Activated naive CD4-positive, alpha-beta T cell treated with anti-CD3 and anti-CD28 coated beads for 36 hours (primary cell): ENCODE results near the gene PRKCB. TPM values are rescaled to one million over a fixed set of nuclear protein-coding genes. Genes with fewer than 3 reads are reported as not detected.

Experiments
- CTCF ChIA-PET: fragments of 350-600 bp; sonication (Branson Sonifier 250); formaldehyde crosslinking; loops from one replicate; lab custom pipeline; 2021; ENCODE audit warnings: antibody characterized with exemption; lab: Charles Lee
- DNase-seq: peaks from one replicate; pipeline ENCODE4 v3.0.0-alpha.2; 2020
- H3K27ac Mint-ChIP-seq: one replicate; pipeline ENCODE4 v1.8.0; 2021; ENCODE audit warnings: mild to moderate bottlenecking, mixed read lengths
- H3K27me3 Mint-ChIP-seq: one replicate; pipeline ENCODE4 v1.8.0; 2021; ENCODE audit warnings: low read depth, mixed read lengths
- H3K36me3 Mint-ChIP-seq: one replicate; pipeline ENCODE4 v1.8.0; 2021; ENCODE audit warnings: low read depth, mixed read lengths
- H3K4me1 Mint-ChIP-seq: one replicate; pipeline ENCODE4 v1.8.0; 2021; ENCODE audit warnings: low read depth, mixed read lengths
- H3K4me3 Mint-ChIP-seq: one replicate; pipeline ENCODE4 v1.8.0; 2021; ENCODE audit warnings: mild to moderate bottlenecking, moderate library complexity, mixed read lengths
- H3K9me3 Mint-ChIP-seq: one replicate; pipeline ENCODE4 v1.8.0; 2021; ENCODE audit warnings: mixed read lengths
- intact Hi-C: fragments of 100-400 bp; cut with micrococcal nuclease; formaldehyde crosslinking; loops from one replicate; pipeline ENCODE4 v1.15.1; 2023
- total RNA-seq, 2 experiments: library from RNA; stranded (reverse); gene quantifications; one replicate each; pipeline ENCODE4 v1.2.3, GENCODE V29; 2021

The PRKCB gene
- total RNA-seq, 2 experiments from 2014 or later: 37.1 to 38.9 TPM

DNA sequence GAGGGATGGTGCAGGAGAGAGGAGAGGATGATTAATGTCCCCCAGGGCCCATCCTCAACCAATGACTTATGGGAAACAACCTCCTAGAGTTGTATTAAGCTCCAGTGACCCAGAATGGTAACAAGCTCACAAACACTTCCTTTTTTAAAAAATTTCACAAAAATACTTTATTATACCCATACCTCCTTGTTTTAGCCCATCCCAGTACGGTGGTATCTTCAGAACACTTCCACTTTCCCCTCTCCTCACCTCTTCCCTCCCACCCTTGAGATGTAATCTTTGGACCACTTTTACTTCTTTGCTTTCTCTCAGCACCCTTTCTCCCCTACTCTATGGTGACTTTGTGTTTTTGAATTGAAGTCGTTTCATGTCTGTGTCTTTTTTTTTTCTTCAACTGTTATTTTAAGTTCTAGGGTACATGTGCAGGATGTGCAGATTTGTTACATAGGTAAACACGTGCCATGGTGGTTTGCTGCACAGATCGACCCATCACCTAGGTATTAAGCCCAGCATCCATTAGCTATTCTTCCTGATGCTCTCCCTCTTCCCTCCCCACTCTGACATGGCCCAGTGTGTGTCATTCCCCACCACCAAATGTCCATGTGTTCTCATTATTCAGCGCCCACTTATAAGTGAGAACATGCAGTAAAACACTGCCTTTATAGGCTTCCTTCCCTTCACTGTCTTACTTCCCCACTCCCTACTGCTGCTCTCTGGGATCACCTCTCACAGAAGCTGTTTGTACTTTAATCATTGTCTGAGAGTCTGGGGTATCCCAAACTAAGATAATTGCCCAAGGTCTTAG, 124.5 kb downstream of the PRKCB start:
- peak overlapping the region; percentile 66 for H3K4me3 Mint-ChIP-seq
- CTCF ChIA-PET: interaction anchor here (0.6 to 2.5 kb wide), 6 partner anchors 11 to 282 kb away, joined by 3 to 8 read pairs (median 3); no protein-coding TSS in a partner anchor
- intact Hi-C loops: loop anchor here (5.0 kb wide), 1 partner anchor 158 kb away; no protein-coding TSS in a partner anchor
- H3K27ac Mint-ChIP-seq: peak overlapping the region; percentile 81
- peaks cover 66% of the 10 kb centered on the region for H3K4me1 Mint-ChIP-seq
- H3K36me3 Mint-ChIP-seq: peaks cover 3% of the 10 kb centered on the region
- no peak for DNase-seq
- no peaks in the 10 kb centered on the region for H3K9me3 Mint-ChIP-seq
- no peaks in the 10 kb centered on the region for H3K27me3 Mint-ChIP-seq

DNA sequence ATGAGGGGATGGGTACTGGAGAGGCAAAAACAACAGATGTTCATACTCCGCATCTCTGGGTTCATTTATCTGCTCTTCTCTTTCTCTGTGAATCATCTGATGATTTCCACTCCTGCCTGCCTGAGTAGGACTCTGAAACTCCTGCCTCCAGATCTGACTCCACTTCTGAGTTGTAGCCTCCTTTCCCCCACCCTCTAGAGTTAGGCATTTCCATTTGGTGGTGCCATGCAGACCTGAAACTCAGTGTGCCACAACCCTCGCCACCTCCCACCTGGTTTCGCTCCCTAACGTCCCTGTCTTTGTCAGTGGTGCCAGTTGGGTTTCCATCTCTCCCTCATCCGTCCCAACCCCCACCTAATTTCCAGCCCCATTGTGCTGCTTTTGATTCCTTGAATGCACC, 126.2 kb downstream of the PRKCB start:
- peak; percentile 67 for DNase-seq
- H3K9me3 Mint-ChIP-seq: no peaks in the 10 kb centered on the region
- no peaks in the 10 kb centered on the region for H3K27me3 Mint-ChIP-seq
- H3K4me3 Mint-ChIP-seq: no peak overlapping the region
- CTCF ChIA-PET: interaction anchor here (1.1 kb wide), 1 partner anchor 158 kb away, joined by 3 read pairs; no protein-coding TSS in a partner anchor
- peaks cover 5% of the 10 kb centered on the region for H3K36me3 Mint-ChIP-seq
- intact Hi-C loops: loop anchor here (1.0 to 5.0 kb wide), 3 partner anchors 13 to 160 kb away; no protein-coding TSS in a partner anchor
- peaks cover 69% of the 10 kb centered on the region for H3K4me1 Mint-ChIP-seq
- H3K27ac Mint-ChIP-seq: peak overlapping the region; percentile 28

DNA sequence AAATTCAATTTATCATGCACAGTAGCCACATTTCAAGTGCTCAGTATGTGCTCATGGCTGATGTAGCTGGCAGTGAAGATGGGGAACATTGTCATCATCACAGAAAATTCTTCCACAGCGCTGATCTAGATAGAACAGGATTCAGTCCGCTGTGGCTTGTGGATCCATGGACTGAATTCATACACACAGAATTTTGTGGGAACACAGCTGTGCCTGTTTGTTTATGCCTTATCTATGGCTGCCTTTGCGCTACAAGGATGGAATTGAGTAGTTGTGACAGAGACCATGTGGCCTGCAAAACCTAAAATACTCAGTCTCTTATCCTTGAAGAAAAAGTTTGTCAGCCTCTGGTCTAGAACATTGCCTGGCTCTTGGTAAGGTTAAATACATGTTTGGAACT, 128.4 kb downstream of the PRKCB start:
- Mint-ChIP-seq H3K9me3 (no peaks in the 10 kb centered on the region), H3K27ac (no peak overlapping the region), H3K27me3 (no peaks in the 10 kb centered on the region), H3K4me3 (no peak overlapping the region), H3K36me3 (peaks cover 5% of the 10 kb centered on the region), H3K4me1 (peaks cover 67% of the 10 kb centered on the region)
- CTCF ChIA-PET: interaction anchor here (1.4 kb wide), 1 partner anchor 47 kb away, joined by 3 read pairs; no protein-coding TSS in a partner anchor
- DNase-seq: no peak
- intact Hi-C loops: loop anchor here (5.0 kb wide), 1 partner anchor 162 kb away; no protein-coding TSS in a partner anchor

DNA sequence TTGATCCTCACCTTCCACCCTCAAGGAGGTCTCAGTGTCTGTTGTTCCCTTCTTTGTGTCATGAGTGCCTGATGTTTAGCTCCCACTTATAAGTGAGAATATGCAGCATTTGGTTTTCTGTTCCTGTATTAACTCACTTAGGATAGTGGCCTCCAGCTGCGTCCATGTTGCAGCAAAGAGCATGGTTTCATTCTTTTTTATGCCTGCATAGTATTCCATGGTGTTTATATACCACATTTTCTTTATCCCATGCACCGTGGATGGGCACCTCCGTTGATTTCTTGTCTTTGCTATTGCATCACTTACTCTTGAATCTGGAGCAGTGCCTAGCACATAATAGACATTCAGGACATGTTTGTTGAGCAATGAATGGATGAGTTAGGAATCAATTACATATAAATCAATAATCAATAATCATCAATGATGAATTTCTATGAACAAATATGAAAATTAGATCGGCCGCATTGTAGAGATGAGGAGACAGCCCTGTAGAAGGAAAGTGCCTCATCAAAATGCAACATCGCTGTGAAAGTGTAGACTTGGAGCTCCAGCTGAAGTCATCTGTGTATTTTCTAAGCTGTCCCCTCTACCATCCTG, 129.5 kb downstream of the PRKCB start:
- H3K36me3 Mint-ChIP-seq: peaks cover 5% of the 10 kb centered on the region

DNA sequence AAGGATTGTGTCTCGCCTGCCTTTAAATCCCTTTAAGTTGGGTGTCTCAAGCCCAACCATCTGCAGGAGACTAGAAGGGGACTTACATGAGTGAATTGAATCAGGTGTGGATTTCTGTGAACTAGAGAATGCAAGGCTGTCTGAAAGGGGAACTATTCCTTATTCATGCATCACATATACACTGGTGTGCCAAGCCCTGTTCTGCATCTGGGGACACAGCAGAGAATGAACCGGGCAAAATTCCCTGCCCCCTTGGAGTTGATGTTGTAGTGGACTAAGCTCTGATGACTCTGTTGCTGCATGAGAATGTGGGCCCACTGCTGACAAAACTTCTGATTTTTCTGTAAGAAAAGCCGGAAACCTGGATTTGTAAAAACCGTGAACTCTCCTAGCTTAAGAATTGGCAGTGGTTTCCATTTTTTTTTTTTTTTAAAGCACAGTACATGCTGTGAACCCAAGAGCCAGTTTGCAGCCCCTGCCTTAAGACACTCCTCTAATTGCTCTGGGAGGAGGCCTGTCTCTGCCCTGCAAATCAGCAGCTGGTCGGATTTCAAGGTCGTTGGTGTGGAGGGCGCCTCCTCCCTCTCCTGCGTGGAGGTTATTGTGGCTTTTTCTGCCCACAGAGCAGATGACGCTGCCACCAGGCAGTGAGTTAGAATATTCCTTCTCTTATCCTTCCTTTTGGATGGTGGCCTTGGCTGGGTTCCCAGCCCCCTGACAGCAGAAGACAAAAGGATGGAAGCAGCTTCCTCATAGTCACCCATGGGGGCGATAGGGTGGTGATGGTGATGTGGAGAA, 131.0 kb downstream of the PRKCB start:
- Mint-ChIP-seq H3K4me1 (peaks cover 63% of the 10 kb centered on the region), H3K4me3 (no peak overlapping the region), H3K27me3 (no peaks in the 10 kb centered on the region), H3K27ac (no peak overlapping the region), H3K9me3 (no peaks in the 10 kb centered on the region), H3K36me3 (peaks cover 6% of the 10 kb centered on the region)
- DNase-seq: no peak
- intact Hi-C loops: no loop called here
- CTCF ChIA-PET: interaction anchor here (0.6 to 1.1 kb wide), 4 partner anchors 37 to 162 kb away, joined by 3 read pairs; no protein-coding TSS in a partner anchor

More for the DNA sequence above, 129.5 kb downstream of the PRKCB start:
- CTCF ChIA-PET: interaction anchor here (0.6 to 0.9 kb wide), 3 partner anchors 45 to 159 kb away, joined by 3 to 4 read pairs (median 3); no protein-coding TSS in a partner anchor
- no peaks in the 10 kb centered on the region for H3K27me3 Mint-ChIP-seq
- no peaks in the 10 kb centered on the region for H3K9me3 Mint-ChIP-seq
- intact Hi-C loops: no loop called here
- no peak overlapping the region for H3K27ac Mint-ChIP-seq
- no peak for DNase-seq
- H3K4me1 Mint-ChIP-seq: peaks cover 67% of the 10 kb centered on the region
- no peak overlapping the region for H3K4me3 Mint-ChIP-seq

DNA sequence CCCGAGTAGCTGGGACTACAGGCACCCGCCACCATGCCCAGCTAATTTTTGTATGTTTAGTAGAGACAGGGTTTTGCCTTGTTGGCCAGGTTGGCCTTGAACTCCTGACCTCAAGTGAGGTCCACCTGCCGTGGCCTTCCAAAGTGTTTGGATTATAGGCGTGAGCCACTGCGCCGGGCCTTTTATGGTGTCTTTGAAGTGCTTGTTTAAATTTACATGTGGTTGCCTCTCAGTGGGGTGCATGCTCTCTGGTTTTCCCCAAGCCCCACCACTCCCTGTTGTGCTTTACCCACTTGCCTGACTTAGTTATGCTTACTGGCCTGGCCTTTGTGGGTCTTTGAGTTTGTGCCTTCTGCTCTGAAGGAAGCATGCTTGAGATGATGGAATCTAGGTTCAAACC, 132.0 kb downstream of the PRKCB start:
- CTCF ChIA-PET: interaction anchor here (1.1 kb wide), 1 partner anchor 45 kb away, joined by 3 read pairs; no protein-coding TSS in a partner anchor
- intact Hi-C loops: no loop called here
- Mint-ChIP-seq H3K27me3 (no peaks in the 10 kb centered on the region), H3K4me3 (no peak overlapping the region), H3K27ac (no peak overlapping the region), H3K4me1 (peaks cover 61% of the 10 kb centered on the region), H3K36me3 (peaks cover 8% of the 10 kb centered on the region), H3K9me3 (no peaks in the 10 kb centered on the region)
- DNase-seq: no peak

DNA sequence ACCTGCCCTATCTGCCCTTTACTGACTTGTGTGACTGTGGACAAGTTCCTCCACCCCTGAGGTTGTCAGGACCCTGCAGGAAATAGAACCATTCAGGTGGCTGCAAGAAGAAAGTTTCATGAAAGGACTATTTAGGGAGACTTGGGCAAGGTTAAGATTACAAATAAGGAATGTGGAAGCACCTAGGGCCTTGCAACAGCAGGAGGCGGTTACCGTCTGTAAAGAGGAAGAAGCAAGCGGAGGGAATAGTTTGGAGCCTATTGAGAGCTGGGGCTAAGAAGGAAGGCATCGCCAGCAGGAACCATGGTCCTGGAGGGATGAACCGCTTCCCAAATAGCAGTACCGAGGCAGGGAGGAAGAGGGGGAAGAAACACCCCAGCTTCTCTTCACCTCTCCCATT, 132.4 kb downstream of the PRKCB start:
- peaks cover 8% of the 10 kb centered on the region for H3K36me3 Mint-ChIP-seq
- no peak for DNase-seq
- H3K4me3 Mint-ChIP-seq: no peak overlapping the region
- no peaks in the 10 kb centered on the region for H3K9me3 Mint-ChIP-seq
- peaks cover 58% of the 10 kb centered on the region for H3K4me1 Mint-ChIP-seq
- CTCF ChIA-PET: interaction anchor here (0.7 to 1.4 kb wide), 2 partner anchors 15 to 54 kb away, joined by 3 to 7 read pairs; no protein-coding TSS in a partner anchor
- no peaks in the 10 kb centered on the region for H3K27me3 Mint-ChIP-seq
- no peak overlapping the region for H3K27ac Mint-ChIP-seq
- intact Hi-C loops: no loop called here

DNA sequence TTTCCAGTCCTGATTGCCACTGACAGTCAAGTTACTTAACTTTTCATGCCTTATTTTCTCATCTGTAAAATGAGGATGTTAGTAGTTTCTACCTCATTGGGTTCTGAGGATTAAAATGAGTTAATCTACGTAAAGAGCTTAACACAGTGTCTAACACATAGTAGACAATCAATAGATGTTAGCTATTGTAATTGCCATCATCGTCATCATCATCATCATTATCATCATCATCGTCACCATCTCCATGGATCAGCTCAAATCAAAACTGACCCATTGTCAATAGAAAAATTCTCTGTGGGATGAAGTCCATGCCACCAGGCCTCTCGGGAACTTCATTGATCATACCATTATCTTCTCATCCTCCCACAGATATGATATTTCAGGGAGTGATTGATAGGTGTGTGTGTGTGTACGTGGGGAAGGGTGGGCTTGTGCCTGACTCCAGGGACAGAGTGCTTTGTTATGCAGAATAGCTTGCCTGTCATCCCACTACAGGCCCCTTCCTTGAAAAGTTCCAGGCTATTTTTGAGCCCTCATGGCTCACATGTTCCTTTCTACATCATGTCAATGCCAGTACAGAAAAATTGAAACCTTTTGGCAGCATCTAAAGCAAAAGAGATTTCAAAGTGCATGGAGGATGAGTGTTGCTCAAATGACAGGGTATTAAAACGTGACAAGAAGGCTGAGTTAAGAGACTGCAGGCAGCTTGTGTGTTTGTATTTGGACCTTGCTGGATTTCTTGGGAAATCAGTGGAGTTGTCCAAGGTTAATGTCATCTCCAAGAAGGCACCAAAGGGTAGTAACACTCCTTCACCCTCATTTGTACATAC, 133.9 kb downstream of the PRKCB start:
- CTCF ChIA-PET: interaction anchor here (1.4 to 2.7 kb wide), 2 partner anchors 13 to 166 kb away, joined by 3 to 9 read pairs; no protein-coding TSS in a partner anchor
- H3K27me3 Mint-ChIP-seq: no peaks in the 10 kb centered on the region
- H3K4me1 Mint-ChIP-seq: peaks cover 64% of the 10 kb centered on the region
- no peak overlapping the region for H3K4me3 Mint-ChIP-seq
- intact Hi-C loops: no loop called here
- peaks cover 8% of the 10 kb centered on the region for H3K36me3 Mint-ChIP-seq
- no peaks in the 10 kb centered on the region for H3K9me3 Mint-ChIP-seq
- H3K27ac Mint-ChIP-seq: no peak overlapping the region
- DNase-seq: no peak

DNA sequence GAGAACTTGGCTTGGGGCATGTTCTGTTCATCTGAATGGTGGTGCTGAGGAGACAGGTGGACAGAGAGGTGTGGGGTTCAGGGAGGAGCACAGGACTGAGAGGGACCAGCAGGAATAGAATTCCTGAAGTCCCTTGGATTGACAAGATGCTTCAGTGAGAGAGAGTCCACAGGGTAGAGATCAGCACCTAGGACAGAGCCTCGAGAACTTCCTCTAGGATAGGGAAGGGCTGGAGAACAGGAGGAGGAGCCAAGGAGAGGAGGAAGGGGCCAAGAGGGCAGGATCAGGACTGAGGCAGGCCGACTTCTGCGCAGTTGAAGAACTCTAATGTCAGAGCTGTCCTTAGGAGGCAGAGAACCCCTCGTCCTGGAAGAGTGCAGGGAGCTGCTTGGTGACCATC, 138.4 kb downstream of the PRKCB start:
- Mint-ChIP-seq H3K27me3 (no peaks in the 10 kb centered on the region), H3K9me3 (no peaks in the 10 kb centered on the region), H3K36me3 (peaks cover 5% of the 10 kb centered on the region), H3K4me3 (no peak overlapping the region), H3K27ac (no peak overlapping the region), H3K4me1 (peaks cover 53% of the 10 kb centered on the region)
- no peak for DNase-seq
- CTCF ChIA-PET: no interaction called here
- intact Hi-C loops: no loop called here

DNA sequence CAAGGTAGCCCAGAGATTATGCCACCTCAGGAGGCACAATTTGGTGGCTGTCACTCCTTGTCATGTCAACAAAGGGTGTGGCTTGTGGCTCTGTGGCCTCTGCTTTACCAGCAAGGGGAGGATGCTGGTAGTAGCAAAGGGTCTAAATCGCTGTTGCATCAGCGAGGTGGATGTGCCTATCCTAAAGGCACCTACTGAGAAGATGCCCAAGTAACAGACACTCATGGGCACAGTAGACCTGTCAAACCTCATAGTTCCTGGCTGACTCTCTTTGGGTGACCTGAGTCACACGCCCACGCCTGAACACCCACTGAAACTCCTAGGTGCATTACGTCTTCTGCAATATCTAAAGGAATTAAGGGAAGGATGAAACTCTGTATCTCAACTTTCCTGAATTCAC, 139.5 kb downstream of the PRKCB start:
- CTCF ChIA-PET: interaction anchor here (0.6 kb wide), 1 partner anchor 98 kb away, joined by 3 read pairs; no protein-coding TSS in a partner anchor
- no peak for DNase-seq
- intact Hi-C loops: no loop called here
- H3K36me3 Mint-ChIP-seq: peaks cover 5% of the 10 kb centered on the region
- H3K4me3 Mint-ChIP-seq: no peak overlapping the region
- no peaks in the 10 kb centered on the region for H3K27me3 Mint-ChIP-seq
- no peak overlapping the region for H3K27ac Mint-ChIP-seq
- H3K4me1 Mint-ChIP-seq: peaks cover 46% of the 10 kb centered on the region
- H3K9me3 Mint-ChIP-seq: no peaks in the 10 kb centered on the region

DNA sequence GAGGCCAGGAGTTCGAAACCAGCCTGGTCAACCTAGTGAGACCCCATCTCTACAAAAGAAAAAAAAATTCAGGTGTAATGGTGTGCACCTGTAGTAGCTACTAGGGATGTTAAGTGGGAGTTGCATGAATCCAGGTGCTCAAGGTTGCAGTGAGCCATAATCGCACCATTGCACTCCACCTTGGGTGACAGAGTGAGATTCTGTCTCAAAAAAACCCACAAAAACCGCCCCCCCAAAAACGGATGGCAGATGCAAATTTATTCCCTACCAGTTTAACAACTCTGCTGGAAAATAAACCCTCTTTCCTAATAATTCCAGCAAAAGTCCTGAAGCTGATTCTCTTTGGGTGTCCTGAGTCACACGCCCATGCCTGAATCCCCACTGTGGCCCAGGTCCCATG, 140.3 kb downstream of the PRKCB start:
- Mint-ChIP-seq H3K36me3 (peaks cover 3% of the 10 kb centered on the region), H3K4me1 (peaks cover 42% of the 10 kb centered on the region)
- CTCF ChIA-PET: no interaction called here

More for the DNA sequence above, 140.3 kb downstream of the PRKCB start:
- Mint-ChIP-seq H3K4me3 (no peak overlapping the region), H3K27me3 (no peaks in the 10 kb centered on the region), H3K9me3 (no peaks in the 10 kb centered on the region), H3K27ac (no peak overlapping the region)
- DNase-seq: no peak
- intact Hi-C loops: no loop called here
